Measurements from ENCODE around the gene CSNK2A3. TPM values are rescaled to one million over a fixed set of nuclear protein-coding genes. Genes with fewer than 3 reads are reported as not detected.

Gene CSNK2A3
- total and polyA plus RNA-seq, 10 of the 15 experiments (the other 5 are each of a cell fraction or from before 2014, with no cell fraction given): 0.68 to 6.2 (median 1.4) TPM

- ATAC-seq: no peak
- Histone ChIP-seq H3K9me3 (replicated peaks; ENCODE audit: control insufficient read depth, insufficient read depth, low read length) (no peaks in the 10 kb centered on the region), H3K4me2 (ENCODE audit: control insufficient read depth, insufficient read depth) (no peak overlapping the region), H3K36me3 (ENCODE audit: control insufficient read depth in 2 of 2, insufficient read depth in 2 of 2, low read length in 1 of 2) (peaks cover 2 to 5% of the 10 kb centered on the region in 2 experiments; a peak in 2 of 4 replicates), H2AFZ (ENCODE audit: control insufficient read depth, low read depth, low read length) (no peak overlapping the region), H3K4me1 (ENCODE audit: control insufficient read depth, insufficient read depth, low read length) (no peaks in the 10 kb centered on the region), H3K4me3 (no peak overlapping the region), H3K27me3 (replicated peaks in 1 of 2; ENCODE audit: control insufficient read depth in 2 of 2, insufficient read depth in 2 of 2, low read length in 1 of 2) (no peaks in the 10 kb centered on the region), H3K79me2 (ENCODE audit: control insufficient read depth, insufficient read depth, low read length) (no peaks in the 10 kb centered on the region), H4K20me1 (ENCODE audit: control insufficient read depth, insufficient read depth) (no peaks in the 10 kb centered on the region), H3K27ac (ENCODE audit: control insufficient read depth, insufficient read depth) (no peak overlapping the region), H3K9ac (ENCODE audit: control insufficient read depth, insufficient read depth, low read length) (no peak overlapping the region)
- intact Hi-C loops (cut with micrococcal nuclease; ENCODE audit: unreplicated experiment) (no loop called here), in situ Hi-C loops (cut with MboI) (no loop called here)
- ChIA-PET SMC1A (ENCODE audit: uncharacterized antibody, unreplicated experiment) (interaction anchor here (1.0 kb wide), 1 partner anchor 251 kb away, joined by 3 read pairs; no protein-coding TSS in a partner anchor), CTCF (no interaction called here), POLR2A (interaction anchor here (0.5 to 0.6 kb wide), 2 partner anchors 326 to 1457 kb away, joined by 3 read pairs; no protein-coding TSS in a partner anchor), RAD21 (ENCODE audit: unreplicated experiment) (no interaction called here)
- TF ChIP-seq EZH2 (IDR thresholded peaks at IDR 0.05; ENCODE audit: borderline replicate concordance, control insufficient read depth, low read depth, low read length) (no peak), SIX5 (IDR thresholded peaks at IDR 0.05; ENCODE audit: low read depth, low read length, severe bottlenecking) (no peak), JUND (IDR thresholded peaks at IDR 0.05; ENCODE audit: low read depth, low read length) (no peak)
- WGBS (ENCODE audit: insufficient coverage, insufficient replicate concordance, low lambda C conversion rate, missing lambda C conversion rate): 28% methylated on average over 8 of the region's 8 CpGs
- no peak for FAIRE-seq
- BruUV-seq (replicated peaks): no TSS peak
- no peak for DNase-seq (ENCODE audit: low read depth, low spot score)
These were observed 25.3 kb upstream of the CSNK2A3 start for GRCh38 chr11:11378184-11378940.

GRCh38 chr11:11374358-11375148, 21.5 kb upstream of the CSNK2A3 start:
- Histone ChIP-seq H4K20me1 (ENCODE audit: control insufficient read depth, insufficient read depth) (no peaks in the 10 kb centered on the region), H3K9ac (ENCODE audit: control insufficient read depth, insufficient read depth, low read length) (no peak overlapping the region), H3K4me1 (ENCODE audit: control insufficient read depth, insufficient read depth, low read length) (no peaks in the 10 kb centered on the region), H3K79me2 (ENCODE audit: control insufficient read depth, insufficient read depth, low read length) (no peaks in the 10 kb centered on the region), H3K4me2 (ENCODE audit: control insufficient read depth, insufficient read depth) (no peak overlapping the region), H3K4me3 (no peak overlapping the region), H3K27me3 (replicated peaks in 1 of 2; ENCODE audit: control insufficient read depth in 2 of 2, insufficient read depth in 2 of 2, low read length in 1 of 2) (no peaks in the 10 kb centered on the region), H3K36me3 (ENCODE audit: control insufficient read depth in 2 of 2, insufficient read depth in 2 of 2, low read length in 1 of 2) (peaks cover 3 to 5% of the 10 kb centered on the region in 2 experiments; a peak in 3 of 4 replicates), H3K9me3 (replicated peaks; ENCODE audit: control insufficient read depth, insufficient read depth, low read length) (no peaks in the 10 kb centered on the region; the same call in 2 of the 3 replicates), H3K27ac (ENCODE audit: control insufficient read depth, insufficient read depth) (no peak overlapping the region), H2AFZ (ENCODE audit: control insufficient read depth, low read depth, low read length) (no peak overlapping the region)
- no TSS peak for BruUV-seq (replicated peaks)
- ATAC-seq (peak; percentile 56; the same call in 2 of the 3 replicates), FAIRE-seq (no peak), DNase-seq (ENCODE audit: low read depth, low spot score) (peak; percentile 11)
- TF ChIP-seq MEF2B (IDR thresholded peaks at IDR 0.05; ENCODE audit: partially characterized antibody, poor library complexity, severe bottlenecking) (peak; percentile 59), NFYB (IDR thresholded peaks at IDR 0.05; ENCODE audit: insufficient read depth, low read depth, low read length) (no peak), PKNOX1 (IDR thresholded peaks at IDR 0.05) (peak; percentile 51; the same call in 1 of the 2 replicates)
- WGBS (ENCODE audit: insufficient coverage, insufficient replicate concordance, low lambda C conversion rate, missing lambda C conversion rate): 53% methylated on average over 7 of the region's 7 CpGs
- CTCF ChIA-PET: interaction anchor here (0.6 kb wide), 1 partner anchor 342 kb away, joined by 3 read pairs; no protein-coding TSS in a partner anchor
- in situ Hi-C loops (cut with MboI): no loop called here
- RAD21 ChIA-PET (ENCODE audit: unreplicated experiment): no interaction called here
- intact Hi-C loops (cut with micrococcal nuclease; ENCODE audit: unreplicated experiment): no loop called here
- SMC1A ChIA-PET (ENCODE audit: uncharacterized antibody, unreplicated experiment): interaction anchor here (1.0 to 1.1 kb wide), 2 partner anchors 17 to 214 kb away, joined by 3 to 4 read pairs; no protein-coding TSS in a partner anchor
- POLR2A ChIA-PET: no interaction called here

Measured in GM12878 (cell line).